ENCODE data around the gene SPEF1. TPM values are rescaled to one million over a fixed set of nuclear protein-coding genes. Genes with fewer than 3 reads are reported as not detected.
A peak's percentile ranks its signal among the peaks of the same experiment; 100 is the strongest.

The SPEF1 gene
- total RNA-seq, 4 donors from 2014 or later, result not detected

DNA sequence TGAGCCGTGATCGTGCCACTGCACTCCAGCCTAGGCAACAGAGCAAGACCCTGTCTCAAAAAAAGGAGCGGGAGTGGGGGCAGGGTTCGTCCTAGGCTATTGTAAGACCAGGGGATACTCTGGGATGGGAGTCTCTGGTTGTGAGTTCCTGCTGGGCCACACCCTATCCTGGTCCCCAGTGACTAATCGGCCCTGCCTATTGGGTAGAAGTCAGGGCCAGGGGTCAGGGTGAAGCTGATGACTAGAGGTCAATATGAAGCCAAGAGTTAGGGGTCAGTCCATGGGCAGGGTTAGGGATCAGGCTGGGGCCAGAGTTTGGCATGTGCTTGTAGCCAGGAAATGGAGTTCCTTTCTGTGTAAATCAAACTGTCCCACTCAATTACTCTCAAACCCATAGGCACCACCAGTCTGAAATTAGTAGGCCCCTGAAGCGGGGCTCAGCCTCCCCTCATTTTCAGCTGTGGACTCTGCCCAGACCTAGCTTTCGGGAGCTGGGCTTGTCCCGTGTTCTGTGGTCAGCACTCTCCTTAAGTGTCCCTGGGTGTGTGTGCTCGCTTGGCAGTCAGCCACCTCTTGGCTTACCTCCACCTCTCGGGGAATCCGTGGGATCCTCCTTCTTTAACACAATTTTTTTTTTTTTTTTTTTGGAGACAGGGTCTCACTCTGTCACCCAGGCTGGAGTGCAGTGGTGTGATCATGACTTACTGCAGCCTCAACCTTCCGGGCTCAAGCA lies 47.0 kb downstream of the SPEF1 start:
- Histone ChIP-seq H3K27ac (peak overlapping the region in 3 of 4 donors; percentile 56 to 72 (median 69)), H3K4me1 (no peaks in the 10 kb centered on the region), H3K36me3 (no peaks in the 10 kb centered on the region), H3K4me3 (peak overlapping the region in 3 of 4 donors; percentile 51 to 58 (median 52)), H3K9me3 (no peaks in the 10 kb centered on the region), H3K27me3 (peaks cover 0 to 5% (median 4%) of the 10 kb centered on the region in 3 donors)
- ATAC-seq (no peak), DNase-seq (no peak)
- TF ChIP-seq POLR2A (IDR thresholded peaks at IDR 0.05) (no peak), CTCF (IDR thresholded peaks at IDR 0.05 in 4 of 5, conservative IDR thresholded peaks at IDR 0.05 in 1 of 5) (no peak)
- in situ Hi-C loops (cut with MboI; ENCODE audit: low sequenced_read_pairs in 4 of 4), result no loop called here
- intact Hi-C loops (cut with DNase I; ENCODE audit: low total_unique reads), result no loop called here

DNA sequence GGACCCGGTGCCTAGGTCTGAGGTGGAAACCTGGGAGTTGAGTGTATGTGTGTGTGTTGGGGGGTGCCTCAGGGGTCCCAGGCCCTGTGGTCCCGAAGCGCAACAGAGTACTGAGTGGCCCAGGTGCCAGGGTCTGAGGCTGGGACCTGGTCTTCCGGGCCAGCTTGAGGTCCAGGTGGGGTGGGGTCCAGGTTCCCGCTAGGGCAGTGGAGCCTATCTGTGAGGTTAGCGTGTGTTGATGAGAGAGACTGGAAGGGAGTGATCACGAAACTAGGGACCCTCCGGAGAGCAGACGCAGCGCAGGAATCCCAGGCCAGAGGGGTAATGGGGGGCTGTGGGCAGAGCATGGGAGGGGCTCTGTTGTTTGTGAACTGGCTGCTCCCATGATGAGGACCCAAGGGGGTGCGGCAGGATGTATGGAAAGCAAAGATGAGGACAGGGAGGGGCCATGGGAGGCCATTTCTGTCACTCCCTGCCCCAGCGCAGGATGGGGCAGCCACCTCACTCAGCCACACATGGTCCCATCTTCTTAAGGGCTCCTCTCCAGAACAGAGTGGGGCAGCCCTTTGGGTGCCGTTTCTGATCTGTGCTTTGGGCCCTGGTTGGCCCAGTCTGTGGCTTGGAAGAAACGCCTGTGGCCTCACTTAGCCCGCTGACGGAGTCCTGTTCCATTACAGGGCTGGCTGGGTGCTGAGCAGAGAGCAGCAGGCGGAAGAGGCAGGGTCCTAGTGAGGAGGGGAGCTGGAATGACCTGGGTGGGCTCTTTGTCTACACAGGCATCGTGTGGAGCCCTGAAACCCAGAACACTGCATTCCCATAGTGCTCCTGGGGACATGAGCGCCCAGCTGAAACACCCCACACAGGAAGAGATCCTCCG lies 47.9 kb downstream of the SPEF1 start:
- no peak for TF ChIP-seq POLR2A (IDR thresholded peaks at IDR 0.05)
- no peak for TF ChIP-seq CTCF (IDR thresholded peaks at IDR 0.05 in 4 of 5, conservative IDR thresholded peaks at IDR 0.05 in 1 of 5)
- Histone ChIP-seq H3K27me3 (peaks cover 0 to 5% (median 4%) of the 10 kb centered on the region in 3 donors), H3K9me3 (no peaks in the 10 kb centered on the region), H3K27ac (peak overlapping the region; percentile 42 to 72 (median 62)), H3K4me3 (peak overlapping the region; percentile 42 to 58 (median 52)), H3K36me3 (no peaks in the 10 kb centered on the region), H3K4me1 (no peaks in the 10 kb centered on the region)
- intact Hi-C loops (cut with DNase I; ENCODE audit: low total_unique reads) (no loop called here), in situ Hi-C loops (cut with MboI; ENCODE audit: low sequenced_read_pairs in 4 of 4) (no loop called here)
- DNase-seq (no peak), ATAC-seq (no peak)

- peak in 1 of 2 donors; percentile 40 for ATAC-seq
- H3K4me1 ChIP-seq, result peaks cover 0 to 6% of the 10 kb centered on the region in 2 donors
Observed at GRCh38 chr20:3732327-3733118, 48.7 kb downstream of the SPEF1 start, which contains the start of gene HSPA12B. Gene HSPA12B (plus strand): TSS chr20:3732685. CDS start chr20:3738675, 5,990 bp downstream.

More at GRCh38 chr20:3732327-3733118, 48.7 kb downstream of the SPEF1 start, which contains the start of gene HSPA12B:
- Histone ChIP-seq H3K9me3 (no peaks in the 10 kb centered on the region), H3K27ac (peak within 1 kb of the TSS; percentile 53 to 72 (median 64)), H3K27me3 (peaks cover 0 to 7% (median 5%) of the 10 kb centered on the region in 3 donors), H3K36me3 (no peaks in the 10 kb centered on the region), H3K4me3 (peak within 1 kb of the TSS; percentile 42 to 58 (median 52))
- in situ Hi-C loops (cut with MboI; ENCODE audit: low sequenced_read_pairs in 4 of 4), result no loop called here
- intact Hi-C loops (cut with DNase I; ENCODE audit: low total_unique reads), result no loop called here
- no peak for TF ChIP-seq POLR2A (IDR thresholded peaks at IDR 0.05)
- TF ChIP-seq CTCF (IDR thresholded peaks at IDR 0.05 in 4 of 5, conservative IDR thresholded peaks at IDR 0.05 in 1 of 5), result no peak
- DNase-seq, result no peak

Data from gastrocnemius medialis (tissue), 4 donors.